ENCODE results near the gene CPM. TPM values are rescaled to one million over a fixed set of nuclear protein-coding genes. Genes with fewer than 3 reads are reported as not detected.
"Not testable (repeated sequence)": the region's sequence is repeated elsewhere in the genome, so short reads cannot be mapped to it uniquely, and the experiment has no call there.

Gene CPM
- total RNA-seq, 3 donors from 2014 or later: 55.3 to 101 (median 56.2) TPM

DNA sequence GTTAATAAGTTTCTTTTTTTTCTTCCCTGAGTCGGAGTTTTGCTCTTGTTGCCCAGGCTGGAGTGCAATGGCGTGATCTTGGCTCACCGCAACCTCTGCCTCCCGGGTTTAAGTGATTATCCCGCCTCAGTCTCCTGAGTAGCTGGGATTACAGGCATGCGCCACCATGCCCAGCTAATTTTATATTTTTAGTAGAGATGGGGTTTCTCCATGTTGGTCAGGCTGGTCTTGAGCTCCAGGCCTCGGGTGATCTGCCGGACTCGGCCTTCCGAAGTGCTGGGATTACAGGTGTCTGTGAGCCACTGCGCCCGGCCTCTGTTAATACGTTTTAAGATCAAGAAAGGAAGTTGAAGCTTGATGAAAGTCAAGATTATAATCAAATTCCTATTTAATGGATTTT lies 113.5 kb downstream of the CPM start:
- not testable (repeated sequence) for H3K9me3 Mint-ChIP-seq; ATAC-seq; H3K27me3 Mint-ChIP-seq (ENCODE audit: low read depth); DNase-seq; H3K4me3 Mint-ChIP-seq
- H3K4me1 Mint-ChIP-seq (ENCODE audit: low read depth): peaks cover 30% of the 10 kb centered on the region
- H3K36me3 Mint-ChIP-seq (ENCODE audit: insufficient read depth): peaks cover 40% of the 10 kb centered on the region

DNA sequence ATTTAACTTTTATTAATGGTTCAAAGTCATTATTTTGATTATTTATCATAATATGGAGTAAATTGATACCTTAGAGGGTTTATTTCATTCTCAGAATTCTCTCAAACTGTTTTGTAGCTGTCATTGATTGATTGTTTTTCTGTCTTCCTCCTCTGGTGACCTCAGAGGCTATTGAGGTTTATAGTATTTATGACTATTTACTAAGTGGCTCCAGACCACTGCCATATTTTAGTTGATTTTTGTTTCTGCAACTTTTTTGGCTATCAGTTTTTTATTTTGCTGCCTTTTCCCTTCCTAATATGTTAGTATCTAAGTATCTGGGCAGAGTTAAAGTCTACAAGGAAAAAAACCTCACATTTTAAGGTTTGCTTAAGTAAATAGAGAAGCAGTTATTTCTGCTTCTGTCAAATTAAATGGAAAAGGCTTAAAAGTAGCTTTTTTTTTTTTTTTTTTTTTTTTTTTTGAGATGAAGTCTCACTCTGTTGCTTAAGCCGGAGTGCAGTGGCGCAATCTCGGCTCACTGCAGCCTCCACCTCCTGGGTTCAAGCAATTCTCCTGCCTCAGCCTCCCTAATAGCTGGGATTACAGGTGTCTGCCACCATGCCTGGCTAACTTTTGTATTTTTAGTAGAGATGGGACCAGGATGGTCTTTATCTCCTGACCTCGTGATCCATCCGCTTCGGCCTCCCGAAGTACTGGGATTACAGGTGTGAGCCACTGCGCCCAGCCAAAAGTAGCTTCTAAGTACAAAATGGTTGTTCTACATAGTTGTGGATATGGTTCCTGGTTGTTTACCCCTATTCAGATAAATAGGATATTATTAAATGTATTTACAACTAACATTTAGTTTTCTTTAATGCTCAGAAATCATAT lies 116.8 kb downstream of the CPM start:
- H3K4me1 Mint-ChIP-seq (ENCODE audit: low read depth): peaks cover 41% of the 10 kb centered on the region

DNA sequence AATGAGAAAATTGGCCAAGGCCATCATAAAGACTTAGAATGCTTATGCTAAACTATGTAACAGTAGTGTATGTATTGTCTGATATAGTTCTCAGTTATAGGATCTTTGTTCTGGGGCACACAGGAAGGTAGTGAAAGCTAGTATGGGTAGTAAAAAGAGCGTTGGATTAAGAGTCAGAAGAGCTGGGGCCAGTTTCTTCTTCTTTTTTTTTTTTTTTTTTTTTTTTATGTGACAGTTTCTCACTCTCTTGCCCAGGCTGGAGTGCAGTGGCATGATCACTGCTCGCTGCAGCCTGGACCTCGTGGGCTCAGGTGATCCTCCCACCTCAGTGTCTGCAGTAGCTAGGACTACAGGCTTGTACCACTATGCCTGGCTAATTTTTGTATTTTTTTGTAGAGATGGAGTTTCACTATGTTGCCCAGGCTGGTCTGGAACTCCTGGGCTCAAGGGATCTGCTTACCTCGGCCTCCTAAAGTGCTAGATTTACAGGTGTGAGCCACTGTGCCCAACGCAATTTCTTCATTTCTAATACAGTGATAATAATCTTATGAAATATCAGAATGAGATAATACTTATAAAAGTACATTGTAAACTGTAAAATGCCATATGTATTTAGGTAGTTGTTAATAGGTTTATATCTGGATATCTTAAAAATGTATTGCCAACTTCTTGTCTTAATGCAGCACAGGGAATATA lies 117.6 kb downstream of the CPM start:
- Mint-ChIP-seq H3K4me1 (ENCODE audit: low read depth) (peaks cover 43% of the 10 kb centered on the region), H3K27me3 (ENCODE audit: low read depth) (no peaks in the 10 kb centered on the region), H3K9me3 (no peaks in the 10 kb centered on the region), H3K36me3 (ENCODE audit: insufficient read depth) (peaks cover 32% of the 10 kb centered on the region), H3K4me3 (no peak overlapping the region)
- ATAC-seq: no peak
- DNase-seq: no peak

More for the DNA sequence above, 116.8 kb downstream of the CPM start:
- Mint-ChIP-seq H3K27me3 (ENCODE audit: low read depth) (no peaks in the 10 kb centered on the region), H3K9me3 (no peaks in the 10 kb centered on the region), H3K4me3 (no peak overlapping the region), H3K36me3 (ENCODE audit: insufficient read depth) (peaks cover 33% of the 10 kb centered on the region)
- no peak for DNase-seq
- no peak for ATAC-seq

DNA sequence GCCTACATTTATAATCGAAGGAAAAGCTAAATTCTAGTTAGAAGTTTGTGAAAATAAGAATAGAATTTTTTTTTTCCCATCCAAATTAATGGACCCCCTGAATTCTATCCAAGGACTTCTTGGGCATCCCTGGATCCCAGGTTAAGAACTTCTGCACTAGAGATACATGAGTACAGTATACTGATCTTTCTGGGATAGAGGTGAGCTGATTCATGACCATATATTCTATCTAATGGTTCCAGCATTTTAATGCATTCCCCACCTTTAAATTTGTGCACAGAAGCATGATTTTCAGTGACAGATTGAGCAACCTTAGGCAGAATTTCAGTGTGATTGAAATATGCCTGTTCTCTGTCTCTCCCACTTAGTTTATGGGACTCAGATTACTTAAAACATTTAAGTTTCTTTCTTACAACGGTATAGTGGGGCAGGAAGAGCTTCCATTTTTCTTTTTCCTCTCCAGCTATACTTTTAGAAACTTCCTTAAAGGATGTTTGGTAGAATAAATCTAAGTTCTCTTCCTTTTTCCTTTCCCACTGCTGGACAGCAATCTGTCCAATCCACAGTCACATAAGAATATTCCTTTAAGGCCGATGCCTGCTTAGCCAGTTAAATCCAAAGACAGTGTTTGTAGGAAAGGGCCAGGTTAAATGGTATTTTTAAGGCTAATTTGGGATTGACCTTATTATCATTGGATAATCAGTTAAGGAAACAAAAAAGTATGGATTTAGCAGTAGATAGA lies 118.3 kb downstream of the CPM start:
- no peak overlapping the region for H3K4me3 Mint-ChIP-seq
- H3K36me3 Mint-ChIP-seq (ENCODE audit: insufficient read depth): peaks cover 32% of the 10 kb centered on the region
- no peaks in the 10 kb centered on the region for H3K9me3 Mint-ChIP-seq
- no peaks in the 10 kb centered on the region for H3K27me3 Mint-ChIP-seq (ENCODE audit: low read depth)
- H3K4me1 Mint-ChIP-seq (ENCODE audit: low read depth): peaks cover 40% of the 10 kb centered on the region
- ATAC-seq: no peak
- no peak for DNase-seq

DNA sequence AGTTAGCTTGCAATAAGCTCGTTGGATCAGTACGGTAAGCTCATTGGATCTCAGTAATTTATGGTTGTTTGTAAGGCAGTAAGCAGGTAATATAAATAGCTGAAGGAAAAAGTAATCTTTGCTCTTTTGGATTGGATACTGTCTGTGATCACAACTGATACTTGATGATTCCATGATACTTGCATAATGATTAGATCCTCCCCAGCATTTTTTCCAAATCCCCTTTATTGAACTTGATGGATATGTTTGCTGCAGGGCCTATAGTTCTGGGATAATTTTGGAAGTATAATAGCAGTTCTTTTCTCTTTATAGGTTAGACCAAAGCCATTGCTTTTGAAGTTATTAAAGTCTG lies 119.8 kb downstream of the CPM start:
- H3K4me1 Mint-ChIP-seq (ENCODE audit: low read depth): peaks cover 41% of the 10 kb centered on the region
- ATAC-seq (no peak), DNase-seq (no peak)
- peaks cover 37% of the 10 kb centered on the region for H3K36me3 Mint-ChIP-seq (ENCODE audit: insufficient read depth)
- no peaks in the 10 kb centered on the region for H3K9me3 Mint-ChIP-seq
- no peaks in the 10 kb centered on the region for H3K27me3 Mint-ChIP-seq (ENCODE audit: low read depth)
- peak overlapping the region; percentile 9 for H3K4me3 Mint-ChIP-seq

DNA sequence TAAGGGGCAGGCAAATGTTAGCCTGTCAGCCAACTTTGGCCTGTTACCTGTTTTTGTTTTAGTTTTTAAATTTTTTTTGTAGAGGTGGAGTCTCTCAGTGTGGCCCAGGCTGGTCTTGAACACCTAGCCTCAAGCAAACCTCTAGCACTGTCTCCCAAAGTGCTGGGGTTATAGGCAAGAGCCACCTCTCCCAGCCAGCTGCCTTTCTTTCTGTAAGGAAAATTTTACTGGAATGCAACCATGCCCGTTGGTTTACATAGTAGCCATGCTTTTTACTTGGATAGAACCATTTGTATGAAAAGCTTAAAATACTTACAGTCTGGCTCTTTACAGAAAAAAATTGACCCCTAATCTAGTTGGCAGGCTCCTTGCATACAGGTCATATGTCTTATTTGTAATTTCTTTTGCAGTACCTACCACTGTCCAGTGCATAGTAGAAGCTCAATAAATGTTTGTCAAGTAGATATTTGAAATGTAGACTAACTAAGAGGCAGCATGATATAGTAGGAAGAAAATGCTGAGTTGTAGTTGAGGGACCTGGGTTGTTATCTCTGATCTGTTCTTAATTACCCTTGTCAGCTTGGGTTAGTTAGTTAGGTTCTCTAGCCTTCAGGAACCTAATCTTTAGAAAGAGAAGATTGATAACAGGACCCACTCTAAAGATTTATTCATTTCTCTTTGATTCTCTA lies 120.3 kb downstream of the CPM start:
- Mint-ChIP-seq H3K4me3 (peak overlapping the region; percentile 9), H3K27me3 (ENCODE audit: low read depth) (no peaks in the 10 kb centered on the region), H3K4me1 (ENCODE audit: low read depth) (peaks cover 41% of the 10 kb centered on the region), H3K9me3 (no peaks in the 10 kb centered on the region), H3K36me3 (ENCODE audit: insufficient read depth) (peaks cover 37% of the 10 kb centered on the region)
- no peak for ATAC-seq
- no peak for DNase-seq

DNA sequence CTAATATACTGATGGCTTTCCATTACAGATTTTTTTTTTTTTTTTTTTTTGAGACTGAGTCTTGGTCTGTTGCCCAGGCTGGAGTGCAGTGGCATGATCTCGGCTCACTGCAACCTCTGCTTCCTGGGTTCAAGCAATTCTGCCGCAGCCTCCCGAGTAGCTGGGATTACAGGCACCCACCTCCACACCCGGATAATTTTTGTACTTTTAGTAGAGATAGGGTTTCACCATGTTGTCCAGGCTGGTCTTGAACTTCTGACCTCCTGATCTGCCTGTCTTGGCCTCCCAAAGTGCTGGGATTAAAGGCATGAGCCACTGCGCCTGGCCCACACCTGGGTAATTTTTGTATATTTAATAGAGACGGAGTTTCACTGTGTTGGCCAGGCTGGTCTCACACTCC lies 121.4 kb downstream of the CPM start:
- H3K4me3 Mint-ChIP-seq: peak overlapping the region; percentile 65
- not testable (repeated sequence) for DNase-seq; H3K9me3 Mint-ChIP-seq; H3K27me3 Mint-ChIP-seq (ENCODE audit: low read depth); ATAC-seq
- H3K4me1 Mint-ChIP-seq (ENCODE audit: low read depth): peaks cover 50% of the 10 kb centered on the region
- H3K36me3 Mint-ChIP-seq (ENCODE audit: insufficient read depth): peaks cover 31% of the 10 kb centered on the region

DNA sequence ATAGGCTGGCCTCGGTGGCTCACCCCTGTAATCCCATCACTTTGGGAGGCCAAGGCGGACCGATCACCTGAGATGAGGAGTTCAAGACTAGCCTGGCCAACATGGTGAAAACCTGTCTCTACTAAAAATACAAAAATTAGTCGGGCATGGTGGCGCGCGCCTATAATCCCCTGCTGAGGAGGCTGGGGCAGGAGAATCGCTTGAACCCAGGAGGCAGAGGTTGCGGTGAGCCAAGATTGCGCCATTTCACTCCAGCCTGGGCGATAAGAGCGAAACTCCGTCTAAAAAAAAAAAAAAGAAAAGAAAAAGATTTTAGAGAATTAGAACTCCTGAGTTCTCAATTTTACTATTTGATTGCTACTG lies 123.0 kb downstream of the CPM start:
- DNase-seq; H3K9me3 Mint-ChIP-seq; ATAC-seq; H3K27me3 Mint-ChIP-seq (ENCODE audit: low read depth): not testable (repeated sequence)
- Mint-ChIP-seq H3K4me3 (peak overlapping the region; percentile 97), H3K4me1 (ENCODE audit: low read depth) (peaks cover 46% of the 10 kb centered on the region), H3K36me3 (ENCODE audit: insufficient read depth) (peaks cover 27% of the 10 kb centered on the region)

DNA sequence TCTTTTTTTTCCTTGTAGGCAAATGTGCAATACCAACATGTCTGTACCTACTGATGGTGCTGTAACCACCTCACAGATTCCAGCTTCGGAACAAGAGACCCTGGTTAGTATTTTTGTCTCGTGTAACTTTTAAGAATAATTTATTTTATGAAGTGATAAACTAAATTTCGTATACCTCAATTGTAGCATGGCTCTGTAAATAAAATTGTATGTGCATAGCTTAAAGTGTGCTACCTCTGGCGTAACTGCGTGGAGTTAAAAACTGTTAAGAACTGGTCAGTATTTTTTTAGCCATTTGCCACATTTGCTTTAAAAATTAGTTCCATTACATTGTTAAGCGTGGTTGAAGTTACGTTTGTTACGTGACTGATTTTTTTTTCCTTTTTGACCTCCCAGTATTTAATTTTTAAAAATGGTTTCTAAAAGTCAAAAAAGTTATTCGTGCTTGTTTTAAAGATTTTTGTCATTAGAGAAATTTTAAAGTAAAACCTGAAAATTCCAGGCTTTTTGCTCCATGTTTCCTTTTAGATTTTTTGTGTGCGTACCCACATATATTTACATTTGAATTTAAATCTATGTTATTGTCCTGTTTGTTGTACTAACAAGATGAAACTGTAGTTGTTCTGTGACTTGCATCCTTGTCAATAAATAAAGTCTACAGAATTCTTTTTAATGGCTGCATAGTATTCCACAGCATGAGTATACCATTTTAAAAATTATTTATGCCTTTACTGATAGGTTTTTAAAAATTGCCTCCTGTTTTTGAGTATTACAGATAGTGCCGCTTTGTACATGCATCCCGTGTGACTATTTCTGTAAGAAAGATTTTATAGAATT lies 123.6 kb downstream of the CPM start:
- Mint-ChIP-seq H3K4me3 (peak overlapping the region; percentile 97), H3K27me3 (ENCODE audit: low read depth) (no peaks in the 10 kb centered on the region), H3K9me3 (no peaks in the 10 kb centered on the region), H3K36me3 (ENCODE audit: insufficient read depth) (peaks cover 22% of the 10 kb centered on the region), H3K4me1 (ENCODE audit: low read depth) (peaks cover 40% of the 10 kb centered on the region)
- ATAC-seq (no peak), DNase-seq (no peak)

DNA sequence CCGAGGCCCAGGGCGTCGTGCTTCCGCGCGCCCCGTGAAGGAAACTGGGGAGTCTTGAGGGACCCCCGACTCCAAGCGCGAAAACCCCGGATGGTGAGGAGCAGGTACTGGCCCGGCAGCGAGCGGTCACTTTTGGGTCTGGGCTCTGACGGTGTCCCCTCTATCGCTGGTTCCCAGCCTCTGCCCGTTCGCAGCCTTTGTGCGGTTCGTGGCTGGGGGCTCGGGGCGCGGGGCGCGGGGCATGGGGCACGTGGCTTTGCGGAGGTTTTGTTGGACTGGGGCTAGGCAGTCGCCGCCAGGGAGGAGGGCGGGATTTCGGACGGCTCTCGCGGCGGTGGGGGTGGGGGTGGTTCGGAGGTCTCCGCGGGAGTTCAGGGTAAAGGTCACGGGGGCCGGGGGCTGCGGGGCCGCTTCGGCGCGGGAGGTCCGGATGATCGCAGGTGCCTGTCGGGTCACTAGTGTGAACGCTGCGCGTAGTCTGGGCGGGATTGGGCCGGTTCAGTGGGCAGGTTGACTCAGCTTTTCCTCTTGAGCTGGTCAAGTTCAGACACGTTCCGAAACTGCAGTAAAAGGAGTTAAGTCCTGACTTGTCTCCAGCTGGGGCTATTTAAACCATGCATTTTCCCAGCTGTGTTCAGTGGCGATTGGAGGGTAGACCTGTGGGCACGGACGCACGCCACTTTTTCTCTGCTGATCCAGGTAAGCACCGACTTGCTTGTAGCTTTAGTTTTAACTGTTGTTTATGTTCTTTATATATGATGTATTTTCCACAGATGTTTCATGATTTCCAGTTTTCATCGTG lies 124.4 kb downstream of the CPM start:
- Mint-ChIP-seq H3K4me1 (ENCODE audit: low read depth) (peaks cover 35% of the 10 kb centered on the region), H3K9me3 (no peaks in the 10 kb centered on the region), H3K36me3 (ENCODE audit: insufficient read depth) (peaks cover 19% of the 10 kb centered on the region), H3K4me3 (peak overlapping the region; percentile 97), H3K27me3 (ENCODE audit: low read depth) (no peaks in the 10 kb centered on the region)
- peak; percentile 33 for DNase-seq
- peak; percentile 36 to 39 for ATAC-seq

DNA sequence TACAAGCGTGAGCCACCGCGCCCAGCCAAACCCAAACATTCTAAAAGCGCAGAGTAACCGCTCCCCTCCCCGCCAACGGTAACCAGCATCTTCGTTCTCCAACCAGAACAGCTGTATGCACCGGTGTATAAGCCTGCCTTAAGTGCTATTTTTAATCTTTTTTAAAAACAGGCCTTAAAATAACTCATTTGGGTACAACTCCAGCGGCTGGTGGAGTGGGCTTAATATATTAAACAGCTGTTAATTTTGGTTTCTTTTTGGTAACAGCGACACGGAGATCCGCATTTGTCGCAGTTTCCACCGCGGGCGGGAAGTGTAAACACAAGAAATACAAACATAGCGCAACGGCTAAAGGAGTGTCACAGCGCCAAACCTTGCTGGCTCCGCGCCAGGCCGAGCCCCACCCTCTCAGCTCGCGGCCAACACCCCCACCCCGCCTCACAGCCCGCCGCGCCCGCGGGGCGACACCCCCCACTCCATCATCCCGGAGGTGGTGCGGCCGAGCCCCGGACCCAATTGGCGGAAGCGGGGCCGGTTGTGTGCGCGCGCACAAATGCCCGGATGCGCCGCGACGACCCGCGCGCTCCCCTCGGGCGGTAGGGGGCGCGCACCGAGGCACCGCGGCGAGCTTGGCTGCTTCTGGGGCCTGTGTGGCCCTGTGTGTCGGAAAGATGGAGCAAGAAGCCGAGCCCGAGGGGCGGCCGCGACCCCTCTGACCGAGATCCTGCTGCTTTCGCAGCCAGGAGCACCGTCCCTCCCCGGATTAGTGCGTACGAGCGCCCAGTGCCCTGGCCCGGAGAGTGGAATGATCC lies 125.2 kb downstream of the CPM start, which contains the start of gene MDM2:
MDM2 (plus strand) TSS at position 602 of the 812 bp plus-strand sequence. CDS start 301 bp downstream, outside the sequence.
- DNase-seq: peak; percentile 93
- Mint-ChIP-seq H3K36me3 (ENCODE audit: insufficient read depth) (peaks cover 16% of the 10 kb centered on the region), H3K4me3 (peak within 1 kb of the TSS; percentile 97), H3K27me3 (ENCODE audit: low read depth) (no peaks in the 10 kb centered on the region), H3K9me3 (no peaks in the 10 kb centered on the region), H3K4me1 (ENCODE audit: low read depth) (peaks cover 27% of the 10 kb centered on the region)
- peak; percentile 89 to 93 for ATAC-seq

DNA sequence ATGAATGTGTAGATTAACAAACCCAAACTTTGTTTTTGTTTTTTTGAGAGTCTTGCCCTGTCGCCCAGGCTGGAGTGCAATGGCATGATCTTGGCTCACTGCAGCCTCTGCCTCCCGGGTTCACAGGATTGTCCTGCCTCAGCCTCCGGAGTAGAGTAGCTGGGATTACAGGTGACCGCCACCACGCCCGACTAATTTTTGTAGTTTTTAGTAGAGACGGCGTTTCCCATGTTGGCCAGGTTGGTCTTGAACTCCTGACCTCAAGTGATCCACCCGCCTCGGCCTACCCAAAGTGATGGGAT lies 125.7 kb downstream of the CPM start:
- DNase-seq; H3K27me3 Mint-ChIP-seq (ENCODE audit: low read depth); H3K9me3 Mint-ChIP-seq; ATAC-seq: not testable (repeated sequence)
- Mint-ChIP-seq H3K4me3 (peak overlapping the region; percentile 97), H3K4me1 (ENCODE audit: low read depth) (peaks cover 22% of the 10 kb centered on the region), H3K36me3 (ENCODE audit: insufficient read depth) (peaks cover 15% of the 10 kb centered on the region)

Measured in activated T-cell treated with anti-CD3 and anti-CD28 coated beads, Interleukin-2, amount 50 U/mL, for 4 hours (primary cell).